Liver (tissue), 9 donors: ENCODE results near the gene TMEM86B. TPM values are rescaled to one million over a fixed set of nuclear protein-coding genes. Genes with fewer than 3 reads are reported as not detected.

Experiments
- DNase-seq: peaks from one replicate; pipeline ENCODE4 v3.0.0-alpha.2; 2017; ENCODE audit warnings: low spot score
- H3K27ac ChIP-seq, 2 donors: one replicate each; pipeline ENCODE4 v1.7.0; 2013; ENCODE audit warnings: inconsistent platforms in 2 of 2, low read length in 2 of 2, control low read depth in 1 of 2, low read depth in 1 of 2, mild to moderate bottlenecking in 1 of 2
- H3K27me3 ChIP-seq, 4 donors: one replicate each; pipeline versions ENCODE4 v1.6.1 to v1.7.0; 2013; ENCODE audit warnings: low read length in 3 of 4, inconsistent platforms in 1 of 4, mild to moderate bottlenecking in 1 of 4, moderate library complexity in 1 of 4; ENCODE audit not compliant: control insufficient read depth in 4 of 4, insufficient read depth in 4 of 4
- H3K36me3 ChIP-seq, 4 donors: one replicate each; pipeline versions ENCODE4 v1.6.1 to v1.7.0; 2013; ENCODE audit warnings: low read length in 3 of 4, mild to moderate bottlenecking in 3 of 4, low read depth in 1 of 4, moderate library complexity in 1 of 4; ENCODE audit not compliant: control insufficient read depth in 4 of 4, insufficient read depth in 3 of 4
- H3K4me1 ChIP-seq, 4 donors: one replicate each; pipeline versions ENCODE4 v1.6.1 to v1.7.0; 2013; ENCODE audit warnings: low read length in 3 of 4, mild to moderate bottlenecking in 3 of 4, moderate library complexity in 1 of 4; ENCODE audit not compliant: control insufficient read depth in 4 of 4, insufficient read depth in 4 of 4
- H3K4me3 ChIP-seq, 3 donors: one replicate each; pipeline versions ENCODE4 v1.6.1 to v1.7.0; 2013; ENCODE audit warnings: low read length in 3 of 3, control low read depth in 1 of 3, low read depth in 1 of 3, mild to moderate bottlenecking in 1 of 3
- H3K9ac ChIP-seq, 2 donors: one replicate each; pipeline ENCODE4 v1.7.0; 2013; ENCODE audit warnings: low read length in 2 of 2, mild to moderate bottlenecking in 2 of 2, moderate library complexity in 2 of 2, control low read depth in 1 of 2, low read depth in 1 of 2
- H3K9me3 ChIP-seq, 4 donors: one replicate each; pipeline versions ENCODE4 v1.6.1 to v1.7.0; 2013; ENCODE audit warnings: low read length in 3 of 4; ENCODE audit not compliant: control insufficient read depth in 4 of 4
- EGR1 ChIP-seq, 2 donors: IDR thresholded peaks; 2 replicates each; pipeline ENCODE4 v1.6.1; 2016 to 2018; ENCODE audit warnings: antibody characterized with exemption in 2 of 2, low read depth in 2 of 2
- FOXA1 ChIP-seq: IDR thresholded peaks from 2 replicates; pipeline ENCODE4 v1.6.1; 2016; ENCODE audit warnings: antibody characterized with exemption
- GABPA ChIP-seq, 2 donors: IDR thresholded peaks in 1 of 2; conservative IDR thresholded peaks in 1 of 2; 2 replicates each; pipeline ENCODE4 v1.6.1; 2016; ENCODE audit warnings: antibody characterized with exemption in 2 of 2, mild to moderate bottlenecking in 1 of 2, moderate library complexity in 1 of 2
- HNF4A ChIP-seq, 2 donors: conservative IDR thresholded peaks; 2 replicates each; pipeline ENCODE4 v1.6.1; 2016; ENCODE audit warnings: antibody characterized with exemption in 2 of 2, mild to moderate bottlenecking in 2 of 2
- HNF4G ChIP-seq: IDR thresholded peaks from 2 replicates; pipeline ENCODE4 v1.6.1; 2016; ENCODE audit warnings: antibody characterized with exemption
- JUND ChIP-seq, 2 donors: IDR thresholded peaks; 2 replicates each; pipeline ENCODE4 v1.6.1; 2016; ENCODE audit warnings: antibody characterized with exemption in 2 of 2
- RAD21 ChIP-seq, 2 donors: IDR thresholded peaks; 2 replicates each; pipeline ENCODE4 v1.6.1; 2016; ENCODE audit warnings: antibody characterized with exemption in 2 of 2, mild to moderate bottlenecking in 2 of 2
- RXRA ChIP-seq, 2 donors: IDR thresholded peaks; 2 replicates each; pipeline ENCODE4 v1.6.1; 2017 to 2018; ENCODE audit warnings: antibody characterized with exemption in 2 of 2, mild to moderate bottlenecking in 1 of 2
- TAF1 ChIP-seq: conservative IDR thresholded peaks from 2 replicates; pipeline ENCODE4 v1.6.1; 2016; ENCODE audit warnings: antibody characterized with exemption, mild to moderate bottlenecking
- WGBS: extraction: QIAGEN DNeasy Blood & Tissue Kit; methylation state at CpG from one replicate; pipeline ENCODE4 v1.1.7; 2013; 5-methylcytosine and 5-hydroxymethylcytosine counted together
- polyA plus RNA-seq, 2 donors: library from polyadenylated mRNA; stranded (reverse) in 1 of 2; unstranded in 1 of 2; fragments of 200-250 nt in 1 of 2; fragments of >200 nt in 1 of 2; fragmentation: Nextera tagmentation in 1 of 2; extraction: Ambion mirVana in 1 of 2; gene quantifications; one replicate each; pipeline versions ENCODE4 v1.2.1 to v1.2.3, GENCODE V29; 2013 to 2015
- total RNA-seq, 2 donors: library from RNA; depleted of rRNA; stranded (reverse); fragments of >200 nt; gene quantifications; one replicate each; pipeline ENCODE4 v1.2.3, GENCODE V29; 2014
- TF ChIP-seq, protein P1 (sequence below): IDR thresholded peaks from 2 replicates; pipeline ENCODE4 v1.6.1; 2016; ENCODE audit warnings: antibody characterized with exemption
- TF ChIP-seq, protein P2 (sequence below): IDR thresholded peaks from 2 replicates; pipeline ENCODE4 v1.6.1; 2016; ENCODE audit warnings: antibody characterized with exemption
- TF ChIP-seq, protein P3 (sequence below): IDR thresholded peaks from 2 replicates; pipeline ENCODE4 v1.6.1; 2016; ENCODE audit warnings: antibody characterized with exemption, mild to moderate bottlenecking
- TF ChIP-seq, protein P4 (sequence below): fragments of 150-350 bp; IDR thresholded peaks from 2 replicates; pipeline ENCODE4 v1.5.1; 2017; ENCODE audit warnings: improper control_type of control experiment, low read depth, low read length; ENCODE audit not compliant: missing input control
- donor health status: healthy.
- donor health status: healthy.
- donor health status: healthy.
- donor health status: healthy.
- donor health status: healthy.

Gene TMEM86B
- total and polyA plus RNA-seq, 4 donors: 4.8 to 20.1 (median 16.6) TPM

DNA sequence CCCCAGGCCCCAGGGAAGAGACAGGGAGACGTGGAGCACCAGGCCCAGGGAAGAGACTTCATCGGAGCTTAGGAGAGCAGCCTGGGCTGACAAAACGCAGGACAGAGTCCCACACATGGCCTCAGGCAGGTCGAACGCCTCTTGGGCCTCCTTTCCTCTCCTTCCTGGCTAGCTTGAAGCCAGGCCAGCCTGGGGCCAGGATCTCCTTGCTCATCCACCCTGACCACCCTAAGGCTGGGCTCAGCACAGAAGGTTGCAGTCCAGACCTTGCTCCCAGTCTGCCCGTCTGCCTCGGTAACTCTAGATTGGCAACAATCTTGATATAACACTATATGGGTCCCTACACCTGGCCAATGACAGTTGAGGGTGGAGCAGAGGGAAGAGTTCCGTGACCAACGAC lies 20.1 kb upstream of the TMEM86B start:
- Histone ChIP-seq H3K9ac (no peak overlapping the region), H3K36me3 (peaks cover 6 to 32% (median 17%) of the 10 kb centered on the region in 4 donors), H3K27ac (no peak overlapping the region)

DNA sequence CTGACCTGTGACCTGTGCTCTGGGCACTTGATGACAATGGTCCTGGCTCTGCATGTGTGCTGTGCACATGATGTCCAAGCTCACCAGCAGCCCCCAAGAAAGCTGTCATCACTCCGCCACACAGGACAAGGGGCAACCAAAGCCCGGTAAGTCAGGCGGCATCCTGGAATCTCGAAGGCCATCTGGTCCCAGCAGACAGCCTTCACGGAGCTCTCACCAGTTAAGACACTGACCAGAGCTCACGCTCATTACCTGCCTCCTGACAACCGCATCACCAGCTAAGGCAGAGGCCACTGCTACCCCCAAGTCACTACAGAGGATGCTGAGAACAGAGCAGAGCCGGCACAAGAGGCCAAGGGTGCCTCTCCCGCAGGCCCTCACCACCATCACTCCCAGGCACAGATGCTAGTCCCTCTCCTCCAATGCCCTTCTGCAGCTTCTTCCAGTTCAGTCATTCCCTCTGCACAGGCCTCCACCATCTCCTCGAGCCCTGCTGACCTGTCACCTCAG lies 19.7 kb upstream of the TMEM86B start:
- no peaks in the 10 kb centered on the region for H3K9me3 ChIP-seq
- peaks cover 0 to 13% (median 5%) of the 10 kb centered on the region in 4 donors for H3K4me1 ChIP-seq
- H3K27me3 ChIP-seq: no peaks in the 10 kb centered on the region
- 82% methylated on average over 10 of the region's 10 CpGs for WGBS
- H3K9ac ChIP-seq: no peak overlapping the region
- no peak overlapping the region for H3K27ac ChIP-seq
- no peak for TF ChIP-seq RAD21 (IDR thresholded peaks at IDR 0.05)
- TF ChIP-seq HNF4A (conservative IDR thresholded peaks at IDR 0.05): no peak
- TF ChIP-seq GABPA (IDR thresholded peaks at IDR 0.05 in 1 of 2, conservative IDR thresholded peaks at IDR 0.05 in 1 of 2): no peak
- no peak overlapping the region for H3K4me3 ChIP-seq
- H3K36me3 ChIP-seq: peaks cover 9 to 36% (median 20%) of the 10 kb centered on the region in 4 donors
- DNase-seq: no peak

More for the DNA sequence above, 20.1 kb upstream of the TMEM86B start:
- TF ChIP-seq GABPA (IDR thresholded peaks at IDR 0.05 in 1 of 2, conservative IDR thresholded peaks at IDR 0.05 in 1 of 2): no peak
- TF ChIP-seq, protein P1, sequence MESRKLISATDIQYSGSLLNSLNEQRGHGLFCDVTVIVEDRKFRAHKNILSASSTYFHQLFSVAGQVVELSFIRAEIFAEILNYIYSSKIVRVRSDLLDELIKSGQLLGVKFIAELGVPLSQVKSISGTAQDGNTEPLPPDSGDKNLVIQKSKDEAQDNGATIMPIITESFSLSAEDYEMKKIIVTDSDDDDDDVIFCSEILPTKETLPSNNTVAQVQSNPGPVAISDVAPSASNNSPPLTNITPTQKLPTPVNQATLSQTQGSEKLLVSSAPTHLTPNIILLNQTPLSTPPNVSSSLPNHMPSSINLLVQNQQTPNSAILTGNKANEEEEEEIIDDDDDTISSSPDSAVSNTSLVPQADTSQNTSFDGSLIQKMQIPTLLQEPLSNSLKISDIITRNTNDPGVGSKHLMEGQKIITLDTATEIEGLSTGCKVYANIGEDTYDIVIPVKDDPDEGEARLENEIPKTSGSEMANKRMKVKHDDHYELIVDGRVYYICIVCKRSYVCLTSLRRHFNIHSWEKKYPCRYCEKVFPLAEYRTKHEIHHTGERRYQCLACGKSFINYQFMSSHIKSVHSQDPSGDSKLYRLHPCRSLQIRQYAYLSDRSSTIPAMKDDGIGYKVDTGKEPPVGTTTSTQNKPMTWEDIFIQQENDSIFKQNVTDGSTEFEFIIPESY: no peak
- no peak for TF ChIP-seq HNF4A (conservative IDR thresholded peaks at IDR 0.05)
- TF ChIP-seq RAD21 (IDR thresholded peaks at IDR 0.05): no peak
- no peak for TF ChIP-seq TAF1
- no peak for TF ChIP-seq RXRA (IDR thresholded peaks at IDR 0.05)
- TF ChIP-seq, protein P2, sequence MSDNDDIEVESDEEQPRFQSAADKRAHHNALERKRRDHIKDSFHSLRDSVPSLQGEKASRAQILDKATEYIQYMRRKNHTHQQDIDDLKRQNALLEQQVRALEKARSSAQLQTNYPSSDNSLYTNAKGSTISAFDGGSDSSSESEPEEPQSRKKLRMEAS: no peak
- TF ChIP-seq EGR1 (IDR thresholded peaks at IDR 0.05; ENCODE audit: low read depth in 2 of 2): no peak
- TF ChIP-seq, protein P3, sequence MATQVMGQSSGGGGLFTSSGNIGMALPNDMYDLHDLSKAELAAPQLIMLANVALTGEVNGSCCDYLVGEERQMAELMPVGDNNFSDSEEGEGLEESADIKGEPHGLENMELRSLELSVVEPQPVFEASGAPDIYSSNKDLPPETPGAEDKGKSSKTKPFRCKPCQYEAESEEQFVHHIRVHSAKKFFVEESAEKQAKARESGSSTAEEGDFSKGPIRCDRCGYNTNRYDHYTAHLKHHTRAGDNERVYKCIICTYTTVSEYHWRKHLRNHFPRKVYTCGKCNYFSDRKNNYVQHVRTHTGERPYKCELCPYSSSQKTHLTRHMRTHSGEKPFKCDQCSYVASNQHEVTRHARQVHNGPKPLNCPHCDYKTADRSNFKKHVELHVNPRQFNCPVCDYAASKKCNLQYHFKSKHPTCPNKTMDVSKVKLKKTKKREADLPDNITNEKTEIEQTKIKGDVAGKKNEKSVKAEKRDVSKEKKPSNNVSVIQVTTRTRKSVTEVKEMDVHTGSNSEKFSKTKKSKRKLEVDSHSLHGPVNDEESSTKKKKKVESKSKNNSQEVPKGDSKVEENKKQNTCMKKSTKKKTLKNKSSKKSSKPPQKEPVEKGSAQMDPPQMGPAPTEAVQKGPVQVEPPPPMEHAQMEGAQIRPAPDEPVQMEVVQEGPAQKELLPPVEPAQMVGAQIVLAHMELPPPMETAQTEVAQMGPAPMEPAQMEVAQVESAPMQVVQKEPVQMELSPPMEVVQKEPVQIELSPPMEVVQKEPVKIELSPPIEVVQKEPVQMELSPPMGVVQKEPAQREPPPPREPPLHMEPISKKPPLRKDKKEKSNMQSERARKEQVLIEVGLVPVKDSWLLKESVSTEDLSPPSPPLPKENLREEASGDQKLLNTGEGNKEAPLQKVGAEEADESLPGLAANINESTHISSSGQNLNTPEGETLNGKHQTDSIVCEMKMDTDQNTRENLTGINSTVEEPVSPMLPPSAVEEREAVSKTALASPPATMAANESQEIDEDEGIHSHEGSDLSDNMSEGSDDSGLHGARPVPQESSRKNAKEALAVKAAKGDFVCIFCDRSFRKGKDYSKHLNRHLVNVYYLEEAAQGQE: no peak
- no peak for TF ChIP-seq JUND (IDR thresholded peaks at IDR 0.05)
- no peak for TF ChIP-seq FOXA1
- TF ChIP-seq, protein P4, sequence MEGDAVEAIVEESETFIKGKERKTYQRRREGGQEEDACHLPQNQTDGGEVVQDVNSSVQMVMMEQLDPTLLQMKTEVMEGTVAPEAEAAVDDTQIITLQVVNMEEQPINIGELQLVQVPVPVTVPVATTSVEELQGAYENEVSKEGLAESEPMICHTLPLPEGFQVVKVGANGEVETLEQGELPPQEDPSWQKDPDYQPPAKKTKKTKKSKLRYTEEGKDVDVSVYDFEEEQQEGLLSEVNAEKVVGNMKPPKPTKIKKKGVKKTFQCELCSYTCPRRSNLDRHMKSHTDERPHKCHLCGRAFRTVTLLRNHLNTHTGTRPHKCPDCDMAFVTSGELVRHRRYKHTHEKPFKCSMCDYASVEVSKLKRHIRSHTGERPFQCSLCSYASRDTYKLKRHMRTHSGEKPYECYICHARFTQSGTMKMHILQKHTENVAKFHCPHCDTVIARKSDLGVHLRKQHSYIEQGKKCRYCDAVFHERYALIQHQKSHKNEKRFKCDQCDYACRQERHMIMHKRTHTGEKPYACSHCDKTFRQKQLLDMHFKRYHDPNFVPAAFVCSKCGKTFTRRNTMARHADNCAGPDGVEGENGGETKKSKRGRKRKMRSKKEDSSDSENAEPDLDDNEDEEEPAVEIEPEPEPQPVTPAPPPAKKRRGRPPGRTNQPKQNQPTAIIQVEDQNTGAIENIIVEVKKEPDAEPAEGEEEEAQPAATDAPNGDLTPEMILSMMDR: no peak
- TF ChIP-seq HNF4G: no peak
- WGBS: 87% methylated on average over 9 of the region's 9 CpGs
- Histone ChIP-seq H3K4me3 (no peak overlapping the region), H3K4me1 (peaks cover 0 to 16% (median 8%) of the 10 kb centered on the region in 4 donors), H3K27me3 (no peaks in the 10 kb centered on the region), H3K9me3 (no peaks in the 10 kb centered on the region)
- DNase-seq: no peak
